Endothelial cell of umbilical vein (primary cell): Measurements from ENCODE around the gene RAB3GAP1. TPM values are rescaled to one million over a fixed set of nuclear protein-coding genes. Genes with fewer than 3 reads are reported as not detected.

ENCODE experiments used
- BruUV-seq: library from RNA; stranded (reverse); fragments of 400-500 nt; replicated peaks from 2 replicates; lab custom pipeline; 2021; lab: Mats Ljungman, UMichigan
- CTCF ChIA-PET: fragments of 300-600, 350-600 bp; sonication (Branson Sonifier 250); formaldehyde crosslinking; loops from one replicate; lab custom pipeline; 2021; ENCODE audit warnings: antibody characterized with exemption, inconsistent platforms; lab: Charles Lee
- POLR2A ChIA-PET: fragments of 300-600, 350-600 bp; sonication (Branson Sonifier 250); formaldehyde crosslinking; loops from one replicate; lab custom pipeline; 2021; ENCODE audit warnings: antibody characterized with exemption, inconsistent platforms; lab: Charles Lee
- DNase-seq: peaks from one replicate; pipeline ENCODE4 v3.0.0-alpha.2; 2011; ENCODE audit warnings: low read depth, low spot score
- FAIRE-seq: peaks from 2 replicates; lab custom pipeline; 2011; peaks lifted over from hg19 to GRCh38; lab: Jason Lieb, UNC
- H2AFZ ChIP-seq: 2 replicates; pipeline ENCODE4 v1.6.0; 2012; ENCODE audit warnings: low read depth, low read length, control low read depth, inconsistent platforms
- H3K27ac ChIP-seq: 2 replicates; pipeline ENCODE4 v1.5.1; 2011; ENCODE audit warnings: low read depth, mild to moderate bottlenecking, control low read depth, low read length, moderate library complexity; ENCODE audit not compliant: insufficient read depth
- H3K27me3 ChIP-seq, 2 experiments: 2 replicates each; pipeline versions ENCODE4 v1.6.0 to v1.6.1; 2011; ENCODE audit warnings: low read length in 2 of 2, mixed read lengths in 1 of 2; ENCODE audit not compliant: control insufficient read depth in 2 of 2, insufficient read depth in 2 of 2
- H3K36me3 ChIP-seq, 2 experiments: 2 replicates in 1 of 2; 3 replicates in 1 of 2; pipeline ENCODE4 v1.5.1; 2011; ENCODE audit warnings: low read length in 2 of 2, mild to moderate bottlenecking in 1 of 2, moderate library complexity in 1 of 2; ENCODE audit not compliant: control insufficient read depth in 2 of 2, insufficient read depth in 2 of 2; ENCODE audit errors: extremely low read depth in 1 of 2
- H3K4me1 ChIP-seq: 3 replicates; pipeline ENCODE4 v1.5.1; 2011; ENCODE audit warnings: mild to moderate bottlenecking, low read length; ENCODE audit not compliant: control insufficient read depth, insufficient read depth; ENCODE audit errors: extremely low read depth
- H3K4me2 ChIP-seq: 2 replicates; pipeline ENCODE4 v1.6.1; 2011; ENCODE audit warnings: low read length, control low read depth, mixed read lengths; ENCODE audit not compliant: insufficient read depth
- H3K4me3 ChIP-seq, 3 experiments: fragments of 200-600 bp in 1 of 3; sonication (generic), shearing (Covaris generic) in 1 of 3; replicated peaks in 1 of 3; 2 replicates each; pipeline ENCODE4 v1.5.1; 2011 to 2016; ENCODE audit warnings: control low read depth in 3 of 3, low read length in 3 of 3, mild to moderate bottlenecking in 2 of 3, inconsistent platforms in 1 of 3, low read depth in 1 of 3, moderate library complexity in 1 of 3; ENCODE audit not compliant: insufficient read depth in 1 of 3
- H3K79me2 ChIP-seq: 2 replicates; pipeline ENCODE4 v1.6.0; 2012; ENCODE audit warnings: low read length, inconsistent platforms; ENCODE audit not compliant: control insufficient read depth, insufficient read depth
- H3K9ac ChIP-seq: replicated peaks from 2 replicates; pipeline ENCODE3; 2011; ENCODE audit warnings: low read length, control low read depth; ENCODE audit not compliant: insufficient read depth; ENCODE audit errors: extremely low read depth
- H3K9me1 ChIP-seq: replicated peaks from 3 replicates; pipeline ENCODE4 v1.6.0; 2011; ENCODE audit warnings: mild to moderate bottlenecking, low read length; ENCODE audit not compliant: control insufficient read depth, insufficient read depth; ENCODE audit errors: extremely low read depth
- H3K9me3 ChIP-seq: replicated peaks from 2 replicates; pipeline ENCODE4 v1.5.1; 2012; ENCODE audit warnings: low read length, inconsistent platforms; ENCODE audit not compliant: control insufficient read depth, insufficient read depth
- H4K20me1 ChIP-seq: replicated peaks from 2 replicates; pipeline ENCODE3; 2011; ENCODE audit warnings: mild to moderate bottlenecking, low read length; ENCODE audit not compliant: control insufficient read depth, insufficient read depth; ENCODE audit errors: extremely low read depth
- EZH2 ChIP-seq: IDR thresholded peaks from 2 replicates; pipeline ENCODE4 v1.6.1; 2012; ENCODE audit warnings: borderline replicate concordance, low read depth, mild to moderate bottlenecking, moderate library complexity, low read length, inconsistent platforms; ENCODE audit not compliant: severe bottlenecking
- FOS ChIP-seq: IDR thresholded peaks from 2 replicates; pipeline ENCODE4 v1.6.1; 2011; ENCODE audit warnings: mild to moderate bottlenecking, low read length, moderate library complexity, borderline replicate concordance; ENCODE audit not compliant: insufficient read depth
- GATA2 ChIP-seq: IDR thresholded peaks from 2 replicates; pipeline ENCODE4 v1.7.0; 2011; ENCODE audit warnings: low read depth, mild to moderate bottlenecking, moderate library complexity, mixed read lengths, low read length; ENCODE audit not compliant: insufficient read length, insufficient read depth
- JUN ChIP-seq: IDR thresholded peaks from 2 replicates; pipeline ENCODE4 v1.6.1; 2011; ENCODE audit warnings: borderline replicate concordance, low read depth; ENCODE audit not compliant: insufficient read length, insufficient read depth
- MYC ChIP-seq: IDR thresholded peaks from one replicate; pipeline ENCODE4 v1.6.1; 2011; ENCODE audit warnings: mild to moderate bottlenecking, low read depth, low read length
- POLR2A ChIP-seq: IDR thresholded peaks from 2 replicates; pipeline ENCODE4 v1.6.1; 2012; ENCODE audit warnings: low read depth, mild to moderate bottlenecking, control low read depth, low read length
- POLR2AphosphoS5 ChIP-seq: IDR thresholded peaks from 2 replicates; pipeline ENCODE4 v1.6.1; 2012; ENCODE audit warnings: low read depth, mild to moderate bottlenecking, control low read depth, low read length, moderate library complexity; ENCODE audit not compliant: insufficient read depth
- dilution Hi-C: fragments of 300-500 bp; cut with MboI; formaldehyde crosslinking; loops from one replicate; pipeline ENCODE4 v1.15.0; 2019; ENCODE audit warnings: low sequenced_read_pairs; ENCODE audit not compliant: extremely low pct_ligation_motif_present
- intact Hi-C: fragments of 100-400 bp; cut with micrococcal nuclease; formaldehyde crosslinking; loops from one replicate; pipeline ENCODE4 v1.10.0; 2022
- polyA plus RNA-seq, 4 experiments: library from polyadenylated mRNA; depleted of rRNA in 3 of 4; stranded (reverse) in 3 of 4; unstranded in 1 of 4; fragments of >200 nt; gene quantifications; 2 replicates each; pipeline versions ENCODE4 v1.2.1 to v1.2.3, GENCODE V29; 2011 to 2012; ENCODE audit warnings: missing spikeins in 1 of 4
- total RNA-seq: library from RNA; stranded (reverse); gene quantifications from 2 replicates; pipeline ENCODE4 v1.2.3, GENCODE V29; 2021
- TF ChIP-seq, protein P1 (sequence below): IDR thresholded peaks from 2 replicates; pipeline ENCODE4 v1.6.1; 2011; ENCODE audit not compliant: insufficient read depth, insufficient read length
- TF ChIP-seq, protein P2 (sequence below), 2 donors: IDR thresholded peaks; 1 replicate in 1 of 2; 2 replicates in 1 of 2; pipeline ENCODE4 v1.5.1; 2011; ENCODE audit warnings: low read length in 2 of 2, mild to moderate bottlenecking in 2 of 2, moderate library complexity in 2 of 2, control low read depth in 1 of 2, inconsistent platforms in 1 of 2, low read depth in 1 of 2; ENCODE audit not compliant: insufficient read depth in 1 of 2; ENCODE audit errors: extremely low read depth in 1 of 2

RAB3GAP1 gene
- total and polyA plus RNA-seq, 2 donors (not counting 3 experiments of a cell fraction or from before 2014, with no cell fraction given), result 14.9 to 39.5 TPM

DNA sequence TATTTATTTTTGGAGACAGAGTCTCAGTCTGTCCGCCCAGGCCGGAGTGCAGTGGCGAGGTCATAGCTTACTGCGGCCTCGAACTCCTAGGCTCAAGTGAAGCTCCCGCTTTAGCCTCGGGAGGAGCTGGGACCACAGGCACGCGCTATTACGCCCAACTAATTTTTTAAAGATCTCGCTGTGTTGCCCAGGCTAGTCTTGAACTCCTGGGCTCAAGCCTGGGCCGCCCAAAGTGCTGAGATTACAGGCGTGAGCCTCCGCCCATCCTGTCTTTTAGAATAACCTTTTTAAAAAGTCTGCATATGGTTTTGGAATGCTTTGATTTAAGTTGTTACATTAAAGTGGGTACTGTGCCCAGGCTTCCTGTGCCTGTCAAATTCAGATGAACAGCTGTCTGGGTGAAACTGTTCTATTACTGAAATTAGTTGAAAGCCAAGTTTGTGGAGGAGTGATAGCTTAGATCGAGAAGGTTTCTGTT, 944 bp downstream of the RAB3GAP1 start:
- Histone ChIP-seq H3K9me3 (no peaks in the 10 kb centered on the region), H3K79me2 (peaks cover 56% of the 10 kb centered on the region), H3K4me2 (peak overlapping the region; percentile 93), H3K4me1 (peaks cover 30% of the 10 kb centered on the region), H3K9me1 (no peaks in the 10 kb centered on the region), H2AFZ (no peak overlapping the region), H4K20me1 (peaks cover 3% of the 10 kb centered on the region), H3K4me3 (peak overlapping the region; percentile 54 to 99 (median 87)), H3K27me3 (no peaks in the 10 kb centered on the region), H3K27ac (peak overlapping the region; percentile 83), H3K36me3 (peaks cover 0 to 2% of the 10 kb centered on the region in 2 experiments), H3K9ac (peak overlapping the region; percentile 96)
- dilution Hi-C loops, result no loop called here
- ChIA-PET POLR2A (no interaction called here), CTCF (interaction anchor here (0.6 to 1.1 kb wide), 3 partner anchors 12 to 656 kb away, joined by 3 to 5 read pairs (median 3); no protein-coding TSS in a partner anchor)
- no TSS peak for BruUV-seq
- intact Hi-C loops, result loop anchor here (2.0 to 5.0 kb wide), 3 partner anchors 134 to 478 kb away; partner anchors contain the start of genes CCNT2, R3HDM1 and ZRANB3
- TF ChIP-seq POLR2AphosphoS5 (no peak), FOS (no peak), EZH2 (no peak), MYC (no peak), POLR2A (no peak), GATA2 (no peak), JUN (no peak)
- TF ChIP-seq, protein P1, sequence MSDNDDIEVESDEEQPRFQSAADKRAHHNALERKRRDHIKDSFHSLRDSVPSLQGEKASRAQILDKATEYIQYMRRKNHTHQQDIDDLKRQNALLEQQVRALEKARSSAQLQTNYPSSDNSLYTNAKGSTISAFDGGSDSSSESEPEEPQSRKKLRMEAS, result no peak
- TF ChIP-seq, protein P2, sequence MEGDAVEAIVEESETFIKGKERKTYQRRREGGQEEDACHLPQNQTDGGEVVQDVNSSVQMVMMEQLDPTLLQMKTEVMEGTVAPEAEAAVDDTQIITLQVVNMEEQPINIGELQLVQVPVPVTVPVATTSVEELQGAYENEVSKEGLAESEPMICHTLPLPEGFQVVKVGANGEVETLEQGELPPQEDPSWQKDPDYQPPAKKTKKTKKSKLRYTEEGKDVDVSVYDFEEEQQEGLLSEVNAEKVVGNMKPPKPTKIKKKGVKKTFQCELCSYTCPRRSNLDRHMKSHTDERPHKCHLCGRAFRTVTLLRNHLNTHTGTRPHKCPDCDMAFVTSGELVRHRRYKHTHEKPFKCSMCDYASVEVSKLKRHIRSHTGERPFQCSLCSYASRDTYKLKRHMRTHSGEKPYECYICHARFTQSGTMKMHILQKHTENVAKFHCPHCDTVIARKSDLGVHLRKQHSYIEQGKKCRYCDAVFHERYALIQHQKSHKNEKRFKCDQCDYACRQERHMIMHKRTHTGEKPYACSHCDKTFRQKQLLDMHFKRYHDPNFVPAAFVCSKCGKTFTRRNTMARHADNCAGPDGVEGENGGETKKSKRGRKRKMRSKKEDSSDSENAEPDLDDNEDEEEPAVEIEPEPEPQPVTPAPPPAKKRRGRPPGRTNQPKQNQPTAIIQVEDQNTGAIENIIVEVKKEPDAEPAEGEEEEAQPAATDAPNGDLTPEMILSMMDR (IDR thresholded peaks at IDR 0.05; ENCODE audit: extremely low read depth in 1 of 2, insufficient read depth in 1 of 2, low read depth in 1 of 2, low read length in 2 of 2), result no peak
- no peak for FAIRE-seq
- DNase-seq, result peak; percentile 9
